ENCODE results near the gene BSPRY. TPM values are rescaled to one million over a fixed set of nuclear protein-coding genes. Genes with fewer than 3 reads are reported as not detected.

The BSPRY gene
- total RNA-seq, 1 donor from 2014 or later = 0.27 TPM

- H4K20me1 ChIP-seq (ENCODE audit: insufficient read depth, low read length) = no peaks in the 10 kb centered on the region
- TF ChIP-seq CTCF (IDR thresholded peaks at IDR 0.05; ENCODE audit: insufficient read depth, low read depth, low read length) (no peak), EZH2 (IDR thresholded peaks at IDR 0.05; ENCODE audit: insufficient read depth, low read length) (no peak)
- DNase-seq (ENCODE audit: low read depth) (no peak), FAIRE-seq (no peak)
- H3K27me3 ChIP-seq (ENCODE audit: insufficient read depth, low read length) = no peaks in the 10 kb centered on the region
- H3K9me3 Mint-ChIP-seq (ENCODE audit: unreplicated experiment) = no peaks in the 10 kb centered on the region
- H3K27ac Mint-ChIP-seq (ENCODE audit: unreplicated experiment) = no peak overlapping the region
- no peaks in the 10 kb centered on the region for H3K9me3 ChIP-seq (ENCODE audit: insufficient read depth, low read depth, low read length)
- no peak overlapping the region for H3K4me2 ChIP-seq (ENCODE audit: low read length)
- no peak overlapping the region for H3K27ac ChIP-seq (ENCODE audit: low read depth, low read length)
- no peaks in the 10 kb centered on the region for H3K79me2 ChIP-seq (ENCODE audit: insufficient read depth, low read length)
- H3K4me3 ChIP-seq (ENCODE audit: insufficient read depth, low read depth, low read length) = no peak overlapping the region
- H3K9ac ChIP-seq (ENCODE audit: low read length) = no peak overlapping the region
- peaks cover 29% of the 10 kb centered on the region for H3K36me3 Mint-ChIP-seq (ENCODE audit: low read depth, unreplicated experiment)
- H3K27me3 Mint-ChIP-seq (ENCODE audit: low read depth, unreplicated experiment) = no peaks in the 10 kb centered on the region
- H3K4me1 ChIP-seq (ENCODE audit: insufficient read depth, low read length) = no peaks in the 10 kb centered on the region
- H3K4me1 Mint-ChIP-seq (ENCODE audit: low read depth, unreplicated experiment) = no peaks in the 10 kb centered on the region
- no peak overlapping the region for H3K4me3 Mint-ChIP-seq (ENCODE audit: unreplicated experiment)
- no peak overlapping the region for H2AFZ ChIP-seq (ENCODE audit: low read depth, low read length)
- peaks cover 5% of the 10 kb centered on the region for H3K36me3 ChIP-seq (ENCODE audit: insufficient read depth, low read length)
These were observed 39.5 kb downstream of the BSPRY start for GRCh38 chr9:113388833-113389232.

GRCh38 chr9:113389451-113389850 lies 40.1 kb downstream of the BSPRY start:
- peaks cover 29% of the 10 kb centered on the region for H3K36me3 Mint-ChIP-seq (ENCODE audit: low read depth, unreplicated experiment)
- H3K9me3 Mint-ChIP-seq (ENCODE audit: unreplicated experiment) = no peaks in the 10 kb centered on the region
- no peak overlapping the region for H3K27ac ChIP-seq (ENCODE audit: low read depth, low read length)
- H3K4me3 Mint-ChIP-seq (ENCODE audit: unreplicated experiment) = no peak overlapping the region
- no peak overlapping the region for H3K9ac ChIP-seq (ENCODE audit: low read length)
- no peaks in the 10 kb centered on the region for H3K4me1 Mint-ChIP-seq (ENCODE audit: low read depth, unreplicated experiment)
- TF ChIP-seq EZH2 (IDR thresholded peaks at IDR 0.05; ENCODE audit: insufficient read depth, low read length) (no peak), CTCF (IDR thresholded peaks at IDR 0.05; ENCODE audit: insufficient read depth, low read depth, low read length) (no peak)
- H3K4me1 ChIP-seq (ENCODE audit: insufficient read depth, low read length) = no peaks in the 10 kb centered on the region
- H4K20me1 ChIP-seq (ENCODE audit: insufficient read depth, low read length) = no peaks in the 10 kb centered on the region
- no peak overlapping the region for H3K4me2 ChIP-seq (ENCODE audit: low read length)
- no peak overlapping the region for H2AFZ ChIP-seq (ENCODE audit: low read depth, low read length)
- no peaks in the 10 kb centered on the region for H3K79me2 ChIP-seq (ENCODE audit: insufficient read depth, low read length)
- no peaks in the 10 kb centered on the region for H3K27me3 ChIP-seq (ENCODE audit: insufficient read depth, low read length)
- FAIRE-seq = no peak
- no peaks in the 10 kb centered on the region for H3K9me3 ChIP-seq (ENCODE audit: insufficient read depth, low read depth, low read length)
- H3K27me3 Mint-ChIP-seq (ENCODE audit: low read depth, unreplicated experiment) = no peaks in the 10 kb centered on the region
- no peak overlapping the region for H3K27ac Mint-ChIP-seq (ENCODE audit: unreplicated experiment)
- H3K4me3 ChIP-seq (ENCODE audit: insufficient read depth, low read depth, low read length) = no peak overlapping the region
- no peak for DNase-seq (ENCODE audit: low read depth)
- H3K36me3 ChIP-seq (ENCODE audit: insufficient read depth, low read length) = peaks cover 5% of the 10 kb centered on the region

GRCh38 chr9:113390192-113390960 lies 41.0 kb downstream of the BSPRY start:
- Histone ChIP-seq H3K36me3 (ENCODE audit: insufficient read depth, low read length) (peaks cover 5% of the 10 kb centered on the region), H3K4me2 (ENCODE audit: low read length) (no peak overlapping the region), H3K79me2 (ENCODE audit: insufficient read depth, low read length) (no peaks in the 10 kb centered on the region), H3K9ac (ENCODE audit: low read length) (no peak overlapping the region), H3K27me3 (ENCODE audit: insufficient read depth, low read length) (no peaks in the 10 kb centered on the region), H3K27ac (ENCODE audit: low read depth, low read length) (no peak overlapping the region), H3K4me3 (ENCODE audit: insufficient read depth, low read depth, low read length) (no peak overlapping the region), H3K4me1 (ENCODE audit: insufficient read depth, low read length) (no peaks in the 10 kb centered on the region), H4K20me1 (ENCODE audit: insufficient read depth, low read length) (no peaks in the 10 kb centered on the region), H3K9me3 (ENCODE audit: insufficient read depth, low read depth, low read length) (no peaks in the 10 kb centered on the region), H2AFZ (ENCODE audit: low read depth, low read length) (no peak overlapping the region)
- Mint-ChIP-seq H3K4me1 (ENCODE audit: low read depth, unreplicated experiment) (no peaks in the 10 kb centered on the region), H3K9me3 (ENCODE audit: unreplicated experiment) (no peaks in the 10 kb centered on the region), H3K27me3 (ENCODE audit: low read depth, unreplicated experiment) (no peaks in the 10 kb centered on the region), H3K4me3 (ENCODE audit: unreplicated experiment) (no peak overlapping the region), H3K36me3 (ENCODE audit: low read depth, unreplicated experiment) (peaks cover 29% of the 10 kb centered on the region), H3K27ac (ENCODE audit: unreplicated experiment) (no peak overlapping the region)
- no peak for FAIRE-seq
- no peak for DNase-seq (ENCODE audit: low read depth)
- TF ChIP-seq CTCF (IDR thresholded peaks at IDR 0.05; ENCODE audit: insufficient read depth, low read depth, low read length) = no peak
- no peak for TF ChIP-seq EZH2 (IDR thresholded peaks at IDR 0.05; ENCODE audit: insufficient read depth, low read length)

Measured in astrocyte (in vitro differentiated cells and primary cell).